Skin of body (tissue), 2 donors: ENCODE data around the gene CIITA. TPM values are rescaled to one million over a fixed set of nuclear protein-coding genes. Genes with fewer than 3 reads are reported as not detected.
"Not testable (repeated sequence)": the region's sequence is repeated elsewhere in the genome, so short reads cannot be mapped to it uniquely, and the experiment has no call there.

Experiments used
- DNase-seq: peaks from one replicate; lab custom pipeline; 2025; lab: John Stamatoyannopoulos, UW
- total RNA-seq: library from RNA; depleted of rRNA; stranded (reverse); fragments of >200 nt; gene quantifications from one replicate; pipeline ENCODE4 v1.2.3, GENCODE V29; 2014

CIITA gene, protein sequence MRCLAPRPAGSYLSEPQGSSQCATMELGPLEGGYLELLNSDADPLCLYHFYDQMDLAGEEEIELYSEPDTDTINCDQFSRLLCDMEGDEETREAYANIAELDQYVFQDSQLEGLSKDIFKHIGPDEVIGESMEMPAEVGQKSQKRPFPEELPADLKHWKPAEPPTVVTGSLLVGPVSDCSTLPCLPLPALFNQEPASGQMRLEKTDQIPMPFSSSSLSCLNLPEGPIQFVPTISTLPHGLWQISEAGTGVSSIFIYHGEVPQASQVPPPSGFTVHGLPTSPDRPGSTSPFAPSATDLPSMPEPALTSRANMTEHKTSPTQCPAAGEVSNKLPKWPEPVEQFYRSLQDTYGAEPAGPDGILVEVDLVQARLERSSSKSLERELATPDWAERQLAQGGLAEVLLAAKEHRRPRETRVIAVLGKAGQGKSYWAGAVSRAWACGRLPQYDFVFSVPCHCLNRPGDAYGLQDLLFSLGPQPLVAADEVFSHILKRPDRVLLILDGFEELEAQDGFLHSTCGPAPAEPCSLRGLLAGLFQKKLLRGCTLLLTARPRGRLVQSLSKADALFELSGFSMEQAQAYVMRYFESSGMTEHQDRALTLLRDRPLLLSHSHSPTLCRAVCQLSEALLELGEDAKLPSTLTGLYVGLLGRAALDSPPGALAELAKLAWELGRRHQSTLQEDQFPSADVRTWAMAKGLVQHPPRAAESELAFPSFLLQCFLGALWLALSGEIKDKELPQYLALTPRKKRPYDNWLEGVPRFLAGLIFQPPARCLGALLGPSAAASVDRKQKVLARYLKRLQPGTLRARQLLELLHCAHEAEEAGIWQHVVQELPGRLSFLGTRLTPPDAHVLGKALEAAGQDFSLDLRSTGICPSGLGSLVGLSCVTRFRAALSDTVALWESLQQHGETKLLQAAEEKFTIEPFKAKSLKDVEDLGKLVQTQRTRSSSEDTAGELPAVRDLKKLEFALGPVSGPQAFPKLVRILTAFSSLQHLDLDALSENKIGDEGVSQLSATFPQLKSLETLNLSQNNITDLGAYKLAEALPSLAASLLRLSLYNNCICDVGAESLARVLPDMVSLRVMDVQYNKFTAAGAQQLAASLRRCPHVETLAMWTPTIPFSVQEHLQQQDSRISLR
- 5.7 TPM for total RNA-seq

DNA sequence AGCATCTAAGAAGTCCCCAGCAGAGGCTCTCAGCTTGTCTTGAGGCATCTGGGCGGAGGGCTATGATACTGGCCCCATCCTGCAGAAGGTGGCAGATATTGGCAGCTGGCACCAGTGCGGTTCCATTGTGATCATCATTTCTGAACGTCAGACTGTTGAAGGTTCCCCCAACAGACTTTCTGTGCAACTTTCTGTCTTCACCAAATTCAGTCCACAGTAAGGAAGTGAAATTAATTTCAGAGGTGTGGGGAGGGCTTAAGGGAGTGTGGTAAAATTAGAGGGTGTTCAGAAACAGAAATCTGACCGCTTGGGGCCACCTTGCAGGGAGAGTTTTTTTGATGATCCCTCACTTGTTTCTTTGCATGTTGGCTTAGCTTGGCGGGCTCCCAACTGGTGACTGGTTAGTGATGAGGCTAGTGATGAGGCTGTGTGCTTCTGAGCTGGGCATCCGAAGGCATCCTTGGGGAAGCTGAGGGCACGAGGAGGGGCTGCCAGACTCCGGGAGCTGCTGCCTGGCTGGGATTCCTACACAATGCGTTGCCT lies at the start of gene CIITA:
TSS of gene CIITA (plus strand) at position 404 of the 543 bp plus-strand sequence. CDS start at position 533, 129 bp downstream.
- DNase-seq, result no peak

DNA sequence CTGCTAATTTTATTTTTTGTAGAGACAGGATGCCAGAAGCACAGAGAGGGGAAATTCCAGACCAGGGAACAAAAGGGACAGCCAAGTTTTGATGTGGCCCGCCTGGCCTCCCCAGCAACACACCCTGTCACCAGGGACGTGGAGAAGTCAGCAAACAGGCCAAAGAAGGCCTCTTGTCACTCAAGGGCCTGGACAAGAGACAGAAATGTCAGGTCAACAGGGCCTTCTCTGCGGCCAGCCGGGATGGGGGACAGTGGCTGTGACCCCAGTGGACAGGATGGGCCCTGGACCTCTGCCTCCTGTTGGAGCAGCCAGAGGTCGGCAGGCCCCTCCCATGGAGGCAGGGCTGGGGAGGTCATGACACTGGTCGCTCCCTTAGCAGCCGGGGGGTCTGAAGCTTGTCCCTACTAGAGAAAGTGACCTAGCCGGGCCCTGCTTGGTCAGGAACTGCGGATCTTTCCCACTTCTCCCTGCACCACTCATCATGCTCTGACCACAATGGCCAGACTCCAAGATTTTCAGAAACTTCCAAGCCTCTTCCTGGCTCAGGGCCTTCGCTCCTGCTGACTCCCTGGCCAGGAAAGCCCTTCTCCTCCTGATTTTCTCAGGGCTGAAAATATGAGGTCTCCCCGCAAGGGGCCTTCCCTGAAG lies 49.2 kb upstream of the CIITA start:
- DNase-seq, result peak; percentile 41

DNA sequence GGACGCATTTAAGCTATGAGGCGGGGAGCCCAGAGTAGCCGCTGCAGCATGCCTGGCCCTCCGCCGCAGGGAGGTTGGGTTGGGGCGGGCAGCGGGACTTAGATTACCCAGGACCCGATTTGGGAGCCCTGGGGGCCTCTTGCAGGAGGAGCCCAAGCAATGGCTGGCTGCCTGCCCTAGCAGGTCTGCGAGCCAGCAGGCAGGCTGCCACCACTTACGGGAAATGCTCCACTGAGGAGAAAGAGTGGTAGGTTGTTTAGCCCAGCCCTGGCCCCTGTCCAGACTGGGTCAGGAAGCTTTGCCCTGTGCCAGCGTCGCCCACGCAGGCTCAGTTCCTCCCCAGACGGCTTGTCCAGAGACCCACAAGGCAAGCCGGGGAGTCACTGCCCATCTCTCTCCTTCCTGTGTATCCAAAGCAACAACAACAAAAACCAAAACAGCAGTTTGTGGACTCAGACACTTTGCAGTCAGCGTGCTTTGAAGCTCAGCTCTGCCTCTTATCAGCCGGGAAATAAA lies 48.1 kb upstream of the CIITA start:
- DNase-seq, result peak; percentile 92

DNA sequence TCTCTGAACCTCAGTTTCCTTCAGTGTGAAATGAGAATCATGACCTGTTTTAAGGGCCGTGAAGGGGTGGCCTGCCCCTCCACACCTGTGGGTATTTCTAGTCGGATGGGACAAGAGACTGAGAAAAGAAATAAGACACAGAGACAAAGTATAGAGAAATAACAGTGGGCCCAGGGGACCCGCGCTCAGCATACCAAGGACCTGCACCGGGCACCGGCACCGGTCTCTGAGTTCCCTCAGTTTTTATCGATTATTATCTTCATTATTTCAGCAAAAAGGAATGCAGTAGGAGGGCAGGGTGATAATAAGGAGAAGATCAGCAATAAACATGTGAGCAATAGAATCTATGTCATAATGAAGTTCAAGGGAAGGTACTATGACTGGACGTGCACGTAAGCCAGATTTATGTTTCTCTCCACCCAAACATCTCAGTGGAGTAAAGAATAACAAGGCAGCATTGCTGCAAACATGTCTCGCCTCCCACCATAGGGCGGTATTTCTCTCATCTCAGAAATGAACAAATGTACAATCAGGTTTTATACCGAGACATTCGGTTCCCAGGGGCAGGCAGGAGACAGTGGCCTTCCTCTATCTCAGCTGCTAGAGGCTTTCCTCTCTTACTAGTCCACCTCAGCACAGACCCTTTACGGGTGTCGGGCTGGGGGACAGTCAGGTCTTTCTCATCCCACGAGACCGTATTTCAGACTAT lies 47.5 kb upstream of the CIITA start:
- not testable (repeated sequence) for DNase-seq

DNA sequence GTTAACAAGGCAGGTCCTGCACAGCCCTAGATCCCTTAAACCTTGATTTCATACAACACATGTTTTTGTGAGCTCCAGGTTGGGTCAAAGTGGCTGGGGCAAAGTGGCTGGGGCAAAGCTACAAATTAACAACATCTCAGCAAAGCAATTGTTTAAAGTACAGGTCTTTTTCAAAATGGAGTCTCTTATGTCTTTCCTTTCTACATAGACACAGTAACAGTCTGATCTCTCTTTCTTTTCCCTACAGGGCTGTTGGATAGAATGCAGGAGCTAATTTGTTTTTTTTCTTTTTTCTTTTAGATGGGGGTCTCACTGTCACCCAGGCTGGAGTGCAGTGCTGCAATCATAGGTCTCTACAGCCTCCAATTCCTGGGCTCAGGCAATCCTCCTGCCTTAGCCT lies 46.8 kb upstream of the CIITA start:
- DNase-seq, result not testable (repeated sequence)

DNA sequence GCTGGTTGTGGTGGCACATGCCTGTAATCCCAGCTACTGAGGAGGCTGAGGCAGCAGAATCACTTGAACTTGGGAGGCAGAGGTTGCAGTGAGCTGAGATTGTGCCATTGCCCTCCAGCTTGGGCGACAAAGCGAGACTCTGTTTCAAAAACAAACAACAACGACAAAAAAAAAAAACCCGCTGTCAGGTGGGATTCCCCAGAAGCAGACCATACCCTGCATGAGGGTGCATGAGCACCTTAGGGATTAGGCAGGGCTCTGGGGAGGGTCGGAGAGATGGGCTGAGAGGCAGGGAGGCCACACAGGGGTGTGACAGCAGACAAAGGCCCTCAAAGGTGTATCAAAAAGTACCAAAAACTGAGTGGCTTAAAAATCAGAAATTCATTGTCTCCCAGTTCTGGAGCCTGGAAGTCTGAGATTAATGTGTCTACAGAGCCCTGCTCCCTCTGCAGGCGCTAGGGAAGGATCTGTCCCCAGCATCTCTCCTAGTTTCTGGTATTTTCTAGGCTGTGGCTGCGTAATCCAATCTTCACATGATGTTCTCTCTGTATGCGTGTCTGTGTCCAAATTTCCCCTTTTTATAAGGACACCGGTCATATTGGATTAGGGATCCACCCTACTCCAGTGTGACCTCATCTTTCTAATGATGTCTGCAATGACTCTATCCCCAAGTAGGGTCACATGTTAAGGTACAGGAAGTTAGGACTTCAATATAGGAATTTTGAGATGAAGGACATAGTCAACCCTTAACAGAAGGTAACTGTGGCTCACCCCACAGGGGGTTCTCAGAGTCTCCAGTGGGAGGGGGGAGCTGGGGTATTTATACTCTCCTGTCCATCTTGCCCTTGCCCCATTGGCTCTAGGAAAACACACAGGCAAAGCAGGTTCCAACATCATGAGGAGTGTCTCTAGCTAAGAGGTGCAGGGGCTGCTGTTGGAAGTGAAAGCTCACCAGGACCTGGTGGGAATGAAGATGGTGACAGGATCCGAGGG lies 44.8 kb upstream of the CIITA start:
- DNase-seq, result no peak

DNA sequence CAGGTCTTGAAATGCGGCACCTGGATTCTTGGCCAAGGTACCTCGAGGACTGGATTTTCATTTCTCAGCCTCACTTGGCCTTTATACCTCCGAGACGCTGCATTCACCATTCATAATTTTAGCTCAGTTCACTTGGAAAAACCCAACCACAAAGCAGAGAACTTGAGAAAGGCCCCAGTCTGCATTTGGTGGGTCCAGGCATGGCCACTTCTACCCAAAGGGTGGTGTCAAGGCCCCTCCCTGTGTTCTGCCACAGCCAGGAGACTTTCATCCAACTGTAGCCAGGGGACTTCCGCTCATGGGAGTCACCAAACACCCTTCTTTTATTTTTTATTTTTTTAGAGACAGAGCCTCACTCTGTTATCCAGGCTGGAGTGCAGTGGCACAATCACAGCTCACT lies 43.7 kb upstream of the CIITA start:
- no peak for DNase-seq

DNA sequence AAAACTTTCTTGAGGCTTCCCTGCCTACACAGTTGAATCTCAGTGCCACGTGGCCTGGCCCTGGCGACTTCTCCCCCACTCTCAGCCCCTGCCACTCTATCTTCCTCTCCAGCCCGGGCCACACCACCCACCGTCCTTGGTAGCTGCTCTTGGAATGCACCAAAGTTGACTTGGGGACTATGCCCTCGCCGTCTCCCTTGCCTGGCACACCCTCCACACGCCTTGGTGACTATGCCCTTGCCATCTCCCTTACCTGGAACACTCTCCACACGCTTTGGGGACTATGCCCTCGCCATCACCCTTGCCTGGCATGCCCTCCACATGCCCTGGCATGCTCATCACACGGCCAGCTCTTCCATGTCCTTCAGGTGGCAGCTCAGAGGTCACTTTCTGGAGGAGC lies 42.9 kb upstream of the CIITA start:
- no peak for DNase-seq

DNA sequence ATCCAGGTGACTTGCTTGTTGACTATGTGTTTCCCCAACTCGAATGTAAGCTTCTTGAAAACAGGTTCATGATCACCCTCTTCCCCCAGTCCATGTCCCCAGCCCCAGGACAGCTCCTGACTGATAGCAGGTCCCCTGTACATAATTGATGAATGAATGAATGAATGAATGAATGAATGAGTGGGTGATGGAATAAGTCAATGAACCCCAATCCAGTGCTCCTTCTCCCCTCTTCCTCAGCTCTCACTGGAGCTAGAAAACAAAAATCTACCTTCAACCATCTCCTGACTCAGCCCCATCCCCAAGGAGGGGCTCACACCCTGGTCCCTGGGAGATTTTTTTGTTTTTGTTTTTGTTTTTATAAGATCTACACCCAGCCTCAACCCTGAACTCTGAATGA lies 42.2 kb upstream of the CIITA start:
- no peak for DNase-seq

DNA sequence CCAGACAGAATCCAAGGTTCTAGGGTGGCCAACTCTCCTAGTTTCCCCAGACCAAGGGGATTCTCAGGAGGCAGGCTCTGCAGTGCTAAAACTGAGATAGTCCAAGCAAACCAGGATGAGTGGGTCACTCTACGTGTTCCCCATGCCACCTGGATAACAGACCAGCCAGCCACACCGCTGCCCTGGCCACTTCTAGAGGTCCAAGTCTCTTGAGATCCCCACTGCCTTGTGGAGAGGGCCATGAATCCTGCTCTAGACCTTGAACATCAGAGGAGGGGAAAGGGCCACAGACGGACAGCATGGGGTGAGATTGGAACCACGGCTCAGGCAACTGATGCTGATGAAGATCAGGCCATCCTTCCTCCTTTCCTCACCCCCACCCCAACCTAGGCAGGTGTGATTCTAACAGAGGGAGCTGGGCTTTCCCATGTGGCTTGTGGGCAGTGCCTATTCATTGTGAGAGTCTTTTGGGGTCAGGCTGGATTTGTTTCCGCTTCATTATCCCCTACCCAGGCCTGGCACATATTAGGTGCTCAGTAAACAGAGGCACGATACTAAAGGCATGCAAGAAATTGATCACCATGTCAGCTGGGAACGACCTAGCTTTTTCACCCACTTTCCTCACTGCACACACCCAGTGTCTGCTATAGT lies 41.6 kb upstream of the CIITA start:
- DNase-seq, result no peak

DNA sequence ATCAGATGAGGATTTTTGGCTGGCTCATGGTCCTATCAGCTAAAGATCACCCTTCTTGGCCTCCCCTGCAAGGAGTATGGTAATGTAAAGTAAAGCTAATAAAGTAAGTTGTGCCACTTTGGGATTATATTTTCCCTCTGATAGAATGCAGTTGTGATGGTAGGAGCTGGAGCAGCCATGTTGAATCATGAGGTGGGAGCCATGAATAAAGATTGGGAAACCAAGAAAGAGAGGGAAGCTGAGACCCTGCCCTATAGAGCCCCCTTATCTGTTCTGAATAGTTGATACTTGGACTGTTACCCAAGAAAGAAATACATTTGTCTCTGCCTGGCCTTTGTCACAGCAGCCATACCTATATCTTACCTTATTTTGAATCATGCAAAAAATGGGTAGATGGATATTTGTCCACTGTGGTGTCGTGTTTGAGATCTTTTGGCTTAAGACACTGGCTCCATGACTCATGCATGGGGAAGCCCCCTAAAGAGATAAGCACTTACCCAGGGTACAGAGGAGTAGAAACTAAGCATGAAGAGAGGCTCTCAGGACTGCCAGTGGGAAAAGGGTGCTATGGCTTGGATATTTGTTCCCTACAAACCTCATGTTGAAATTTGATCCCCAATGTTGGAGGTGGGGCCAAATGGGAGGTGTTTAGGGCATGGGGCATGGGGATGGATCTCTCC lies 40.7 kb upstream of the CIITA start:
- no peak for DNase-seq

DNA sequence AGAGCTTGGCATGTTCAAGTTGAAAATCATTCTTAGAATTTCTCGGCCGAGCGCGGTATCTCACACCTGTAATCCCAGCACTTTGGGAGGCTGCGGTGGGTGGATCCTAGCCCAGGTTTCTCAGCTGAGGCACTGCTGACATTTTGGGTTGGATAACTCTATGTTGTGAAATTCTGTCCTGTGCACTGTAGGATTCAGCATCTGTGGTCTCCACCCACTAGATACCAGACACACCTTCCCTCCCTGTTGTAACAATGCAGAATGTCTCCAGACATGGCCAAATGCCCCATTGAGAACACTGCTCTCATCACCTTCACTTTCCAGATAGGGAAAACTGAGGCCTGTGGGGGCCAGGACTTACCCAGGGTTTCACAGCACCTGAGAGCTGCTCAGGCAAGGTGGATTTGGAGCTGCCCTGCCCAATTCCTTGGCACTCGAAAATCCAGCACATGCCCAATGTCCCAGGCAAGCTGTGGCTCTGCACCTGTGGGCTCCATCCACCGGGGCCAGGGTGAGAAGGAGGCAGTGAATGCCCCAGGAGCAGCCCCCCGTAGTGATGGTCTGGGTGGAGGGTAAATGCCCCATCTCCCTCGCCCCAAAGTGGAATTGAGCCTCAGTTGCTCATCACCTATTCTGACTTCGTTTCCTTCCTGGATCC lies 38.3 kb upstream of the CIITA start:
- no peak for DNase-seq

DNA sequence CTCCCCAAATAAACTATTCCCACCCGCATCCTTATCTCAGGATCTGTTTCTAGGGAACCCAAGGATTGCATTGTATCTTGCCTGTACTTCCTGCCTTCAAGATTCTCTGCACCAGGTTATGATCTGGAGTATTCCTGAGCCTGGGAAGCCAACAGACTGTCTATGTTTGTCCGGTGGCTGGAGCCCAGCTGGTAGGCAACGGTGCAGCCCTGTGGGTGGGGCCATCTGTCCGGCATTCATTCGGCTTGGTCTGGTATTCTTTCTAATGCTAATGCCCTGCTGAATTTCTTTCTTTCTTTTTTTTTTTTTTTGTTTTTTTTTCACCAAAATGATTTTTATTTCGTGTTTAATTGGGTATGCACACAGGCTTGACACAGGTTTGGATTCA lies 37.7 kb upstream of the CIITA start:
- DNase-seq, result no peak

DNA sequence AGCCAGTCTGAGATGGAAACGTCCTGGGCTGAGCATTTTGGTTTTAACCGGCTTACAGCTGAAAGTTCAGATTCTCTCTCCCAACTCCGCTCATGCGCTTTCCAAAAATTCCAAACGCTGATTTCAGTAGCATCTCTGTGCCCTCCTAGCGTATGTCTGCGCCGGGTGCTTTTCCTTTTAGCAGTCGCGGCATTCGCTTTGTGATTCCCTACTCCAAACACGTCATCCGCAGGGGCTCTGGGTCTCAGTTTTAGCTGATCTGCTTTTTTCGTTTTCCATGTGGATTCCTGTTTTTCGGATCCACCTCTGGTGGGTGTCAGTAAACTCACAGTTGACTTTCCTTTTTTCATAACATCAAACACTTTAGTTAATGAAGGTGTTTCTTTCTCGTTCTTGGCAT lies 36.3 kb upstream of the CIITA start:
- no peak for DNase-seq

DNA sequence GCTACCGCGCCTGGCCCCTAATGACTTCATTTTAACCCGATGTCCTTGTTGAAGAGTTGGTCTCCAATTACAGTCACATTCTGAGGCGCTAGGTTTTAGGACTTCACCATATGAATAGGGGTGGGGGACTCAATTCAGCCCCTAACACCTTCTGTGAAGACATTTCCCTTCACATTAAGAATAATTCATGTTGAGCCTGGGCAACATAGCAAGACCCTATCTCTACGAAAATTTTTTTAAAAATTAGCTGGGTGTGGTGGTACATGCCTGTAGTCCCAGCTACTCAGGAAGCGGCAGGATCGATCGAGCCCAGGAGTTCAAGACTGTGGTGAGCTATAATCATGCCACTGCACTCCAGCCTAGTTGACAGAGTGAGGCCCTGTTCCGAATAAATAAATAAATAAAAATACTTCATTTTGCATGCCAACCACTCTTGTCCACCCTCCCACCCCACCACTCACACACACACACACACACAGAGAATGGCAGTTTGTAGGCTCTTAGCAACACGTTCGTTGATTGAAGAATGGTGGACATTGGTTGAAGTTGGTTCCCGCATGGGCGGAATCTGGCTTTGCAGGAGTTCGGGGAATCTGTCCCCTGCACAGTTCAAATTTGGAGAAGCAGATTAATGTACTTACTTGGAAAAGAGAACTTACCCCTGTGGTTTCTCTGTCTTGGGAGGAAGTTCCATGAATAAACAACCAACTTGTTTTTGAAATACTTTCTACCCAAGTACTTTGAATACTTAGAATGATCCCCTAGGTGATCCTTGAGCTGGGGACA lies 30.6 kb upstream of the CIITA start:
- DNase-seq, result no peak

DNA sequence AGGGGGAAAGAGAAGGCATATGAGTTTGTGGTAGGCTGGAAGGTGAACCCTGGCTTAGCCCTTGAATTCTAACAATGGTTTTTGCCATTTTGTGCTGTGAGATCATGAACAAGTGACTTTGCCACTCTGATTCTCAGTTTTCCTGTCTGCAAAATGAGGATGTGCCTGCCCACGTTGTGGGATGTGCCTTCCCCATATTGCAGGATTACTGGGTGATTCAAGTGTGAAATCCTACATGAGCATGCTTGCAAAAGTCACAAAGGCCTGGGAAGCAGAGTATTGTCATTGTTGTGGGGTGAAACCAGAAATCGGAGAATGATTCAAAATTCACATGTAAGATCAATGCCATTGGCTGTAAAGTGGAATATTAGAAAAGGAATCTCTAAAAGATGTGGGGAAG lies 29.8 kb upstream of the CIITA start:
- DNase-seq, result no peak
